ENCODE results near the gene FHIT.
"Not testable (repeated sequence)": the region's sequence is repeated elsewhere in the genome, so short reads cannot be mapped to it uniquely, and the experiment has no call there.

Gene FHIT

DNA sequence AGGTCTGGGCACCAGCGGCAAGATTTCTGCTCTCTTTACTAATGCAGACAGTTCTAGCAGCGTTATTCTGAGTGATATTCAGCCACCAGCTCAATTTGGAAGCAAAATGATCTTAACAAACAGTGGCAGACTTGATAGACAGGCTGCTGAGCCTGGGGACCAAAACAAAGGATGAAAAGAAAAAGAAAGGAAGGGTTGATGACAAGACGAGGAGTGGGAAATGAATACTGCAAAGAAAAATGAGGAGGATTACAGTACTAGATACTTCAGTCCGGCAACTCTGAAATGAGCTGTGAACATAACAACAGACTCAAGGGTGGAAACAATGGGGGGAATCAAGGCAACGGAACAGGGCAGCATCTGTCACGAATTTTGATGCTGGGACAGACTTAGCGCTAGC, 28.8 kb downstream of the FHIT start:
- no peak for DNase-seq (ENCODE audit: low read depth)
- H3K4me3 ChIP-seq (ENCODE audit: low read depth, low read length), result no peak overlapping the region
- TF ChIP-seq, protein P1, sequence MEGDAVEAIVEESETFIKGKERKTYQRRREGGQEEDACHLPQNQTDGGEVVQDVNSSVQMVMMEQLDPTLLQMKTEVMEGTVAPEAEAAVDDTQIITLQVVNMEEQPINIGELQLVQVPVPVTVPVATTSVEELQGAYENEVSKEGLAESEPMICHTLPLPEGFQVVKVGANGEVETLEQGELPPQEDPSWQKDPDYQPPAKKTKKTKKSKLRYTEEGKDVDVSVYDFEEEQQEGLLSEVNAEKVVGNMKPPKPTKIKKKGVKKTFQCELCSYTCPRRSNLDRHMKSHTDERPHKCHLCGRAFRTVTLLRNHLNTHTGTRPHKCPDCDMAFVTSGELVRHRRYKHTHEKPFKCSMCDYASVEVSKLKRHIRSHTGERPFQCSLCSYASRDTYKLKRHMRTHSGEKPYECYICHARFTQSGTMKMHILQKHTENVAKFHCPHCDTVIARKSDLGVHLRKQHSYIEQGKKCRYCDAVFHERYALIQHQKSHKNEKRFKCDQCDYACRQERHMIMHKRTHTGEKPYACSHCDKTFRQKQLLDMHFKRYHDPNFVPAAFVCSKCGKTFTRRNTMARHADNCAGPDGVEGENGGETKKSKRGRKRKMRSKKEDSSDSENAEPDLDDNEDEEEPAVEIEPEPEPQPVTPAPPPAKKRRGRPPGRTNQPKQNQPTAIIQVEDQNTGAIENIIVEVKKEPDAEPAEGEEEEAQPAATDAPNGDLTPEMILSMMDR (IDR thresholded peaks at IDR 0.05; ENCODE audit: low read depth, low read length, missing control alignments), result no peak
- in situ Hi-C loops (cut with HindIII; ENCODE audit: low sequenced_read_pairs), result no loop called here

DNA sequence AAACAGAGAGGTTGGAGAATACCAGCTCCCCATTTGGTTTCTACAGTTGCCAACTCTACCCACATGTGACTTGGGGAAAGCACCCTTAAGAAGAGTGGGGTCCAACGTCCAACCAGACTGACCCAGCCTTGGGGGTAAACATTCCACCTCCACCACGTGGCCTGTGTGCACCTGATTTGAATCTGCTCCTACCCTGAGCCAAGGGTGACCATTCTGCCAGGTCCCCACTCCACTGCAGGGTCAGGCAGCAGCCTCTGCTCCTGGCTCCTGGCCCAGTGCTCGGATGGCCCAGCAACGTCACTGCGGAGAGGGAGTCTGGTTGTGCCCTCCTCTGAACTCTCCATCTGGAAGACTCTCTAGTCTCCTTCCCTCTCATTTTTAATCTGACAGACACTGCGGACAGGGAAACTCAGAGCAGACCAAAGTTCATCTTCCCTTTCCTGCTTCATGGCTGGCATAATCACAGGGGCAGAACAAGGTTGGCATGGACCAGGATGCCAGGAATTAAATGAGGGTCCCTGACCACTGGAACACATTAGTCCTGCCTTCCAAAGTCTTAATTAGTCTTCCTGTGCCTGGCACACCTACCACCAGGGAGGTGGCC, 29.4 kb downstream of the FHIT start:
- TF ChIP-seq, protein P1 (IDR thresholded peaks at IDR 0.05; ENCODE audit: low read depth, low read length, missing control alignments), result no peak
- in situ Hi-C loops (cut with HindIII; ENCODE audit: low sequenced_read_pairs), result no loop called here
- no peak for DNase-seq (ENCODE audit: low read depth)
- no peak overlapping the region for H3K4me3 ChIP-seq (ENCODE audit: low read depth, low read length)

DNA sequence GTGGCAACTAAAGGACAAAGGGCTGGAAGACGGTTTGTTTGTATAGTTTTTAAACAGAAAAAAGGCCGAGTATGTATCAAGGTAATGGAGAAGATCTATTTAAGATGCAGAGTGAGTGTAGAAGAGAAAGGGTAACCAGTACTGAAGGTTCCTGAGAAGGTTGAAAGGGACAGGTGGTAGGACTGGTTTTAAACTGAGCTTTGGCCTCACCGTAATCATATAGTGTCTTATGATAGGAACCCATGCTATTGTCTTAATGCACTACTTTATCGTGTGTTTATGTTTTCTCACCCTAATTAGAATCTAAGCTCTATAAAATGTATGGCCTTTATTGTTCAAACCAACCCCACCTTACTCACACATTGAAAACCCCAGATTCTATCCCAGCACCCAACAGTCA, 32.7 kb downstream of the FHIT start:
- in situ Hi-C loops (cut with HindIII; ENCODE audit: low sequenced_read_pairs), result no loop called here
- TF ChIP-seq, protein P1 (IDR thresholded peaks at IDR 0.05; ENCODE audit: low read depth, low read length, missing control alignments), result no peak

DNA sequence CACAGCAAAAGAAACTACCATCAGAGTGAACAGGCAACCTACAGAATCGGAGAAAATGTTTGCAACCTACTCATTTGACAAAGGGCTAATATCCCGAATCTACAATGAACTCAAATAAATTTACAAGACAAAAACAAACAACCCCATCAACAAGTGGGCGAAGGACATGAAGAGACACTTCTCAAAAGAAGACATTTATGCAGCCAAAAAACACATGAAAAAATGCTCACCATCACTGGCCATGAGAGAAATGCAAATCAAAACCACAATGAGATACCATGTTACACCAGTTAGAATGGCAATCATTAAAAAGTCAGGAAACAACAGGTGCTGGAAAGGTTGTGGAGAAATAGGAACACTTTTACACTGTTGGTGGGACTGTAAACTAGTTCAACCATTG, 35.1 kb downstream of the FHIT start:
- DNase-seq (ENCODE audit: low read depth); H3K4me3 ChIP-seq (ENCODE audit: low read depth, low read length); in situ Hi-C loops (cut with HindIII; ENCODE audit: low sequenced_read_pairs): not testable (repeated sequence)

More for the DNA sequence above, 32.7 kb downstream of the FHIT start:
- no peak overlapping the region for H3K4me3 ChIP-seq (ENCODE audit: low read depth, low read length)
- no peak for DNase-seq (ENCODE audit: low read depth)

DNA sequence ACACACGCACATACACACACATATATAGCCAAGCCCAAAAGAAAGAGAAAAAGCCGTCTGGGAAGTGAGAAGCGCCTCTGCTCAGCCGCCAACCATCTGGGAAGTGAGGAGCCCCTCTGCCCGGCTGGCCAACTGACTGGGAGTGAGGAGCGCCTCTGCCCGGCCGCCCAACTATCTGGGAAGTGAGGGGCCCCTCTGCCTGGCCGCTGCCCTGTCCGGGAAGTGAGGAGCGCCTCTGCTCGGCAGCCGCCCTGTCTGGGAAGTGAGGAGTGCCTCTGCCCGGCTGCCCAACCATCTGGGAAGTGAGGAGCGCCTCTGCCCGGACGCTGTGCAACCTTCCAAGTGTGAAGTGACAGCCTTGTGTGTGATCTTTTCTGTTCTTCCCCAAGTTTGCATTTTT, 49.2 kb downstream of the FHIT start:
- no peak for DNase-seq (ENCODE audit: low read depth)
- in situ Hi-C loops (cut with HindIII; ENCODE audit: low sequenced_read_pairs), result no loop called here
- no peak overlapping the region for H3K4me3 ChIP-seq (ENCODE audit: low read depth, low read length)
- TF ChIP-seq, protein P1 (IDR thresholded peaks at IDR 0.05; ENCODE audit: low read depth, low read length, missing control alignments), result no peak

DNA sequence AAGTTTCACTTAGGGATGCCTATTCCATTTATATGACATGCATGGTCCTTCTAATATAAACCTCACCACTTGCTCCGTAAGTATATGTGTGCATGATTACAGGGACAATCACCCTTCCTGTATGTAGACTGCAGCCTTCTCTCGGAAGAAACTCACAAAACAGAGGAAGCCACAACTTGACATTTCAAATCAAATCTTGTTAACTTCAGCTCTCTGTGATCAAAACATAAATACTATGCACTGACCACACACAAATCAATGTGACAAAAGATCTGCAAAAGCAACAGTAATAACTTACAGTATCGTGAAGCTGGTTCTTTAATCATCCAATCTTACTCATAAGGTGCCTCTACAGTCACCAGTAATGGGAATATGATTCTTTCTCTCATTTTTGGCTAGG, 50.2 kb downstream of the FHIT start:
- TF ChIP-seq, protein P1 (IDR thresholded peaks at IDR 0.05; ENCODE audit: low read depth, low read length, missing control alignments), result no peak
- in situ Hi-C loops (cut with HindIII; ENCODE audit: low sequenced_read_pairs), result no loop called here
- H3K4me3 ChIP-seq (ENCODE audit: low read depth, low read length), result no peak overlapping the region
- DNase-seq (ENCODE audit: low read depth), result no peak

DNA sequence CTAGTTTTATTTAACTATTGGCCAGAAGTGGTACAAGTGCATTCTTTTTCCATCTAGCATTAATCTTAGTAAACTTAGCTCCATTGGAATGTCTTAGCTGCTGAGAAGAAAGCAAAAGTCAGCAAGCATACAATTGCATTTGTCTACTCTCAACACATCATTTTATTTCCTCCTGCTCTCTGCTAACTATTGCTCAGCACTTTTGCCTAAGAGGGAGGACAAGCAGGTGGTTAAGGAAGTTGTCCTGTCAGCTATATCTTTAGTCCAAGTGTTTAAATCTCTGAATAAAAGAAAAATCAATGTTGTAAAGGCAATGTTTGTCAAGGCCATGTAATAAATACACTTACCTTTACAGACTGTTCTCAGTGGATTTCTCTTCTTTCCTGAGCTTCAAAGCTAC, 51.0 kb downstream of the FHIT start:
- TF ChIP-seq, protein P1 (IDR thresholded peaks at IDR 0.05; ENCODE audit: low read depth, low read length, missing control alignments), result no peak
- no peak for DNase-seq (ENCODE audit: low read depth)
- no peak overlapping the region for H3K4me3 ChIP-seq (ENCODE audit: low read depth, low read length)
- in situ Hi-C loops (cut with HindIII; ENCODE audit: low sequenced_read_pairs), result no loop called here

Data from astrocyte of the cerebellum (primary cell).